ENCODE measurements around the gene EVC2.

EVC2 gene

GRCh38 chr4:5539584-5539983 lies 168.8 kb downstream of the EVC2 start:
- Histone ChIP-seq H3K9me3 (ENCODE audit: control insufficient read depth, low read length) (no peaks in the 10 kb centered on the region), H3K79me2 (no peaks in the 10 kb centered on the region), H3K36me3 (ENCODE audit: control insufficient read depth, insufficient read depth, low read length) (no peaks in the 10 kb centered on the region), H2AFZ (no peak overlapping the region), H3K9ac (no peak overlapping the region), H3K27ac (no peak overlapping the region), H3K4me1 (no peaks in the 10 kb centered on the region), H3K4me3 (ENCODE audit: low read depth, low read length) (no peak overlapping the region), H3K4me2 (ENCODE audit: low read length) (no peak overlapping the region), H3K27me3 (ENCODE audit: control insufficient read depth, insufficient read depth, low read length) (no peaks in the 10 kb centered on the region)
- no peak for TF ChIP-seq CTCF (IDR thresholded peaks at IDR 0.05)

- Histone ChIP-seq H3K4me1 (no peaks in the 10 kb centered on the region), H2AFZ (no peak overlapping the region), H3K9ac (no peak overlapping the region), H3K4me2 (ENCODE audit: low read length) (no peak overlapping the region), H3K27ac (no peak overlapping the region), H3K4me3 (ENCODE audit: low read depth, low read length) (no peak overlapping the region), H3K36me3 (ENCODE audit: control insufficient read depth, insufficient read depth, low read length) (no peaks in the 10 kb centered on the region), H3K9me3 (ENCODE audit: control insufficient read depth, low read length) (no peaks in the 10 kb centered on the region), H3K27me3 (ENCODE audit: control insufficient read depth, insufficient read depth, low read length) (no peaks in the 10 kb centered on the region), H3K79me2 (no peaks in the 10 kb centered on the region)
- no peak for TF ChIP-seq CTCF (IDR thresholded peaks at IDR 0.05)
Measured at GRCh38 chr4:5532100-5532499, 176.3 kb downstream of the EVC2 start.

- H3K4me1 ChIP-seq = no peaks in the 10 kb centered on the region
- H3K27ac ChIP-seq = no peak overlapping the region
- no peak overlapping the region for H2AFZ ChIP-seq
- H3K4me3 ChIP-seq (ENCODE audit: low read depth, low read length) = no peak overlapping the region
- no peak overlapping the region for H3K9ac ChIP-seq
- no peaks in the 10 kb centered on the region for H3K79me2 ChIP-seq
- no peaks in the 10 kb centered on the region for H3K36me3 ChIP-seq (ENCODE audit: control insufficient read depth, insufficient read depth, low read length)
- no peaks in the 10 kb centered on the region for H3K9me3 ChIP-seq (ENCODE audit: control insufficient read depth, low read length)
- no peak for TF ChIP-seq CTCF (IDR thresholded peaks at IDR 0.05)
- H3K27me3 ChIP-seq (ENCODE audit: control insufficient read depth, insufficient read depth, low read length) = no peaks in the 10 kb centered on the region
- H3K4me2 ChIP-seq (ENCODE audit: low read length) = no peak overlapping the region
Measured at GRCh38 chr4:5528031-5528436, 180.3 kb downstream of the EVC2 start.

- Histone ChIP-seq H3K9ac (no peak overlapping the region), H3K4me1 (no peaks in the 10 kb centered on the region), H3K36me3 (ENCODE audit: control insufficient read depth, insufficient read depth, low read length) (no peaks in the 10 kb centered on the region), H3K27ac (no peak overlapping the region), H2AFZ (no peak overlapping the region), H3K4me3 (ENCODE audit: low read depth, low read length) (no peak overlapping the region), H3K4me2 (ENCODE audit: low read length) (no peak overlapping the region), H3K79me2 (no peaks in the 10 kb centered on the region), H3K27me3 (ENCODE audit: control insufficient read depth, insufficient read depth, low read length) (no peaks in the 10 kb centered on the region), H3K9me3 (ENCODE audit: control insufficient read depth, low read length) (no peaks in the 10 kb centered on the region)
- TF ChIP-seq CTCF (IDR thresholded peaks at IDR 0.05) = no peak
Measured at GRCh38 chr4:5527211-5527610, 181.1 kb downstream of the EVC2 start.

- Histone ChIP-seq H3K9me3 (ENCODE audit: control insufficient read depth, low read length) (no peaks in the 10 kb centered on the region), H3K4me3 (ENCODE audit: low read depth, low read length) (no peak overlapping the region), H2AFZ (no peak overlapping the region), H3K9ac (no peak overlapping the region), H3K79me2 (no peaks in the 10 kb centered on the region), H3K4me1 (no peaks in the 10 kb centered on the region), H3K27ac (no peak overlapping the region), H3K36me3 (ENCODE audit: control insufficient read depth, insufficient read depth, low read length) (no peaks in the 10 kb centered on the region), H3K4me2 (ENCODE audit: low read length) (no peak overlapping the region), H3K27me3 (ENCODE audit: control insufficient read depth, insufficient read depth, low read length) (no peaks in the 10 kb centered on the region)
- TF ChIP-seq CTCF (IDR thresholded peaks at IDR 0.05) = no peak
Measured at GRCh38 chr4:5526080-5526846, 182.1 kb downstream of the EVC2 start.

Measured in parathyroid adenoma (tissue), 2 donors.